NCI-H2196 treated with DMSO at 0.1 percent for 48 hours (cell line): ENCODE results near the gene LCNL1.
A peak's percentile ranks its signal among the peaks of the same experiment; 100 is the strongest.

Experiments
- DNase-seq: peaks from one replicate; lab custom pipeline; 2025; ENCODE audit not compliant: unreplicated experiment; lab: John Stamatoyannopoulos, UW

The LCNL1 gene

GRCh38 chr9:137009938-137010732, 27.3 kb downstream of the LCNL1 start:
- no peak for DNase-seq

- no peak for DNase-seq
These were observed 28.4 kb downstream of the LCNL1 start for GRCh38 chr9:137011156-137011555.

- no peak for DNase-seq
These were observed 29.3 kb downstream of the LCNL1 start for GRCh38 chr9:137011907-137012675.

GRCh38 chr9:137012694-137013570, 30.1 kb downstream of the LCNL1 start:
- no peak for DNase-seq

- no peak for DNase-seq
These were observed 30.8 kb downstream of the LCNL1 start for GRCh38 chr9:137013571-137013940.

GRCh38 chr9:137014166-137014565, 31.4 kb downstream of the LCNL1 start:
- no peak for DNase-seq

- DNase-seq: no peak
These were observed 32.2 kb downstream of the LCNL1 start for GRCh38 chr9:137014776-137015539.

- no peak for DNase-seq
These were observed 32.7 kb downstream of the LCNL1 start for GRCh38 chr9:137015540-137015930.

GRCh38 chr9:137015976-137016375, 33.2 kb downstream of the LCNL1 start:
- DNase-seq: no peak

GRCh38 chr9:137016436-137016835, 33.6 kb downstream of the LCNL1 start:
- no peak for DNase-seq

- no peak for DNase-seq
These were observed 34.3 kb downstream of the LCNL1 start for GRCh38 chr9:137017071-137017470.

- no peak for DNase-seq
These were observed 35.2 kb downstream of the LCNL1 start for GRCh38 chr9:137017791-137018497.

- DNase-seq: no peak
These were observed 36.2 kb downstream of the LCNL1 start for GRCh38 chr9:137018761-137019559.

GRCh38 chr9:137019891-137020683, 37.3 kb downstream of the LCNL1 start:
- DNase-seq: no peak

- DNase-seq: no peak
These were observed 38.2 kb downstream of the LCNL1 start for GRCh38 chr9:137020771-137021567.

GRCh38 chr9:137021568-137021978, 38.8 kb downstream of the LCNL1 start:
- no peak for DNase-seq

- DNase-seq: peak; percentile 91
These were observed 39.3 kb downstream of the LCNL1 start for GRCh38 chr9:137021979-137022661.
